Stomach smooth muscle (tissue), 2 donors: ENCODE data around the gene PPARG.

ENCODE experiments used
- H3K27ac ChIP-seq: one replicate; pipeline ENCODE4 v1.7.0; 2013; ENCODE audit warnings: mild to moderate bottlenecking, low read length, inconsistent platforms
- H3K27me3 ChIP-seq, 2 donors: one replicate each; pipeline ENCODE4 v1.7.0; 2013; ENCODE audit warnings: low read length in 2 of 2; ENCODE audit not compliant: insufficient read depth in 2 of 2, control insufficient read depth in 1 of 2
- H3K36me3 ChIP-seq, 2 donors: one replicate each; pipeline ENCODE4 v1.7.0; 2013; ENCODE audit warnings: low read length in 2 of 2; ENCODE audit not compliant: control insufficient read depth in 2 of 2, insufficient read depth in 2 of 2
- H3K4me1 ChIP-seq: one replicate; pipeline ENCODE4 v1.7.0; 2013; ENCODE audit warnings: low read length; ENCODE audit not compliant: control insufficient read depth, insufficient read depth
- H3K4me3 ChIP-seq, 2 donors: one replicate each; pipeline ENCODE4 v1.7.0; 2013; ENCODE audit warnings: low read length in 2 of 2
- H3K9ac ChIP-seq, 2 donors: one replicate each; pipeline ENCODE4 v1.7.0; 2013; ENCODE audit warnings: low read length in 2 of 2, mild to moderate bottlenecking in 1 of 2
- H3K9me3 ChIP-seq, 2 donors: one replicate each; pipeline ENCODE4 v1.7.0; 2013; ENCODE audit warnings: low read length in 2 of 2; ENCODE audit not compliant: control insufficient read depth in 2 of 2
- donor health status: healthy.
- donor health status: Pancreatic carcinoma.

Gene PPARG

GRCh38 chr3:12395349-12396012 is 106.6 kb downstream of the PPARG start:
- Histone ChIP-seq H3K36me3 (no peaks in the 10 kb centered on the region), H3K9ac (no peak overlapping the region), H3K4me1 (no peaks in the 10 kb centered on the region), H3K27me3 (no peaks in the 10 kb centered on the region), H3K9me3 (no peaks in the 10 kb centered on the region), H3K27ac (no peak overlapping the region), H3K4me3 (no peak overlapping the region)

- Histone ChIP-seq H3K9me3 (no peaks in the 10 kb centered on the region), H3K36me3 (no peaks in the 10 kb centered on the region), H3K27me3 (no peaks in the 10 kb centered on the region), H3K27ac (no peak overlapping the region), H3K9ac (no peak overlapping the region), H3K4me3 (no peak overlapping the region), H3K4me1 (no peaks in the 10 kb centered on the region)
These were observed 107.6 kb downstream of the PPARG start for GRCh38 chr3:12396471-12396870.

GRCh38 chr3:12399226-12399625 is 110.4 kb downstream of the PPARG start:
- no peak overlapping the region for H3K27ac ChIP-seq
- no peaks in the 10 kb centered on the region for H3K4me1 ChIP-seq
- no peak overlapping the region for H3K9ac ChIP-seq
- no peaks in the 10 kb centered on the region for H3K9me3 ChIP-seq
- H3K36me3 ChIP-seq, result no peaks in the 10 kb centered on the region
- H3K4me3 ChIP-seq, result no peak overlapping the region
- no peaks in the 10 kb centered on the region for H3K27me3 ChIP-seq

- Histone ChIP-seq H3K4me3 (no peak overlapping the region), H3K27ac (no peak overlapping the region), H3K27me3 (no peaks in the 10 kb centered on the region), H3K9me3 (no peaks in the 10 kb centered on the region), H3K9ac (no peak overlapping the region), H3K36me3 (no peaks in the 10 kb centered on the region), H3K4me1 (no peaks in the 10 kb centered on the region)
These were observed 111.8 kb downstream of the PPARG start for GRCh38 chr3:12400616-12401194.

- no peaks in the 10 kb centered on the region for H3K9me3 ChIP-seq
- H3K27me3 ChIP-seq, result no peaks in the 10 kb centered on the region
- H3K4me1 ChIP-seq, result no peaks in the 10 kb centered on the region
- no peak overlapping the region for H3K27ac ChIP-seq
- no peaks in the 10 kb centered on the region for H3K36me3 ChIP-seq
- H3K4me3 ChIP-seq, result no peak overlapping the region
- H3K9ac ChIP-seq, result no peak overlapping the region
These were observed 112.3 kb downstream of the PPARG start for GRCh38 chr3:12401208-12401607.

GRCh38 chr3:12405432-12406272 is 116.8 kb downstream of the PPARG start:
- Histone ChIP-seq H3K4me1 (no peaks in the 10 kb centered on the region), H3K9ac (no peak overlapping the region), H3K4me3 (no peak overlapping the region), H3K27me3 (no peaks in the 10 kb centered on the region), H3K27ac (no peak overlapping the region), H3K9me3 (no peaks in the 10 kb centered on the region), H3K36me3 (no peaks in the 10 kb centered on the region)

- no peak overlapping the region for H3K27ac ChIP-seq
- no peaks in the 10 kb centered on the region for H3K4me1 ChIP-seq
These were observed 120.3 kb downstream of the PPARG start for GRCh38 chr3:12408984-12409683.

GRCh38 chr3:12409684-12410596 is 121.1 kb downstream of the PPARG start:
- Histone ChIP-seq H3K27ac (no peak overlapping the region), H3K4me1 (no peaks in the 10 kb centered on the region), H3K9me3 (no peaks in the 10 kb centered on the region), H3K36me3 (no peaks in the 10 kb centered on the region), H3K27me3 (no peaks in the 10 kb centered on the region), H3K9ac (no peak overlapping the region), H3K4me3 (no peak overlapping the region)

More at GRCh38 chr3:12408984-12409683, 120.3 kb downstream of the PPARG start:
- Histone ChIP-seq H3K9ac (no peak overlapping the region), H3K9me3 (no peaks in the 10 kb centered on the region), H3K27me3 (no peaks in the 10 kb centered on the region), H3K4me3 (no peak overlapping the region), H3K36me3 (no peaks in the 10 kb centered on the region)

- H3K9me3 ChIP-seq, result no peaks in the 10 kb centered on the region
- H3K27ac ChIP-seq, result no peak overlapping the region
- H3K27me3 ChIP-seq, result no peaks in the 10 kb centered on the region
- H3K4me1 ChIP-seq, result no peaks in the 10 kb centered on the region
- H3K9ac ChIP-seq, result no peak overlapping the region
- no peak overlapping the region for H3K4me3 ChIP-seq
- H3K36me3 ChIP-seq, result no peaks in the 10 kb centered on the region
These were observed 124.9 kb downstream of the PPARG start for GRCh38 chr3:12413721-12414255.
